Smooth muscle cell (in vitro differentiated cells): ENCODE measurements around the gene INPPL1. TPM values are rescaled to one million over a fixed set of nuclear protein-coding genes. Genes with fewer than 3 reads are reported as not detected.
"Not testable (repeated sequence)": the region's sequence is repeated elsewhere in the genome, so short reads cannot be mapped to it uniquely, and the experiment has no call there.

Experiments
- DNase-seq: peaks from one replicate; lab custom pipeline; 2025; ENCODE audit not compliant: unreplicated experiment; lab: John Stamatoyannopoulos, UW
- H2AFZ ChIP-seq: fragments of 200-600 bp; sonication (generic); 2 replicates; pipeline ENCODE4 v1.6.0; 2016; ENCODE audit warnings: antibody characterized with exemption, low read depth, mild to moderate bottlenecking
- H3F3A ChIP-seq: fragments of 200-600 bp; sonication (generic); 2 replicates; pipeline ENCODE4 v1.6.0; 2017; ENCODE audit warnings: antibody characterized with exemption, low read depth
- H3K27ac ChIP-seq: fragments of 200-600 bp; sonication (generic); 2 replicates; pipeline ENCODE4 v1.5.1; 2016; ENCODE audit warnings: low read depth, mild to moderate bottlenecking
- H3K27me3 ChIP-seq: fragments of 200-600 bp; sonication (generic); 2 replicates; pipeline ENCODE4 v1.6.1; 2016; ENCODE audit warnings: low read depth, mild to moderate bottlenecking
- H3K36me3 ChIP-seq: fragments of 200-600 bp; sonication (generic); 2 replicates; pipeline ENCODE4 v1.5.1; 2016; ENCODE audit warnings: low read depth
- H3K4me1 ChIP-seq: fragments of 200-600 bp; sonication (generic); 2 replicates; pipeline ENCODE4 v1.5.1; 2016; ENCODE audit warnings: low read depth
- H3K4me2 ChIP-seq: fragments of 200-600 bp; sonication (generic); 2 replicates; pipeline ENCODE4 v1.6.0; 2016; ENCODE audit warnings: mild to moderate bottlenecking
- H3K4me3 ChIP-seq: fragments of 200-600 bp; sonication (generic); 2 replicates; pipeline ENCODE4 v1.5.1; 2016; ENCODE audit warnings: mild to moderate bottlenecking
- H3K79me2 ChIP-seq: fragments of 200-600 bp; sonication (generic); 2 replicates; pipeline ENCODE4 v1.6.0; 2016; ENCODE audit warnings: low read depth, mild to moderate bottlenecking
- H3K9ac ChIP-seq: fragments of 200-600 bp; sonication (generic); 2 replicates; pipeline ENCODE4 v1.6.0; 2016; ENCODE audit warnings: low read depth
- H3K9me3 ChIP-seq: fragments of 200-600 bp; sonication (generic); replicated peaks from 2 replicates; pipeline ENCODE4 v1.5.1; 2016; ENCODE audit warnings: low read depth
- H4K20me1 ChIP-seq: fragments of 200-600 bp; sonication (generic); 2 replicates; pipeline ENCODE4 v1.6.0; 2016; ENCODE audit warnings: low read depth
- WGBS: methylation state at CpG from one replicate; pipeline ENCODE4 v1.1.7; 2016; ENCODE audit warnings: low lambda C conversion rate; 5-methylcytosine and 5-hydroxymethylcytosine counted together
- polyA plus RNA-seq: library from polyadenylated mRNA; unstranded; fragments of >200 nt; fragmentation: Nextera tagmentation; extraction: Ambion mirVana; gene quantifications from 2 replicates; pipeline ENCODE4 v1.2.1, GENCODE V29; 2016
- total RNA-seq: library from RNA; depleted of rRNA; stranded (reverse); fragments of >200 nt; gene quantifications from 2 replicates; pipeline ENCODE4 v1.2.3, GENCODE V29; 2014
- TF ChIP-seq, protein P1 (sequence below): fragments of 200-600 bp; sonication (generic); IDR thresholded peaks from 2 replicates; pipeline ENCODE4 v1.5.1; 2017; ENCODE audit warnings: borderline replicate concordance, mild to moderate bottlenecking, antibody characterized with exemption; ENCODE audit not compliant: insufficient read depth, poor library complexity, severe bottlenecking

The INPPL1 gene
- total and polyA plus RNA-seq, 2 experiments from 2014 or later = 71.6 to 95.6 TPM

DNA sequence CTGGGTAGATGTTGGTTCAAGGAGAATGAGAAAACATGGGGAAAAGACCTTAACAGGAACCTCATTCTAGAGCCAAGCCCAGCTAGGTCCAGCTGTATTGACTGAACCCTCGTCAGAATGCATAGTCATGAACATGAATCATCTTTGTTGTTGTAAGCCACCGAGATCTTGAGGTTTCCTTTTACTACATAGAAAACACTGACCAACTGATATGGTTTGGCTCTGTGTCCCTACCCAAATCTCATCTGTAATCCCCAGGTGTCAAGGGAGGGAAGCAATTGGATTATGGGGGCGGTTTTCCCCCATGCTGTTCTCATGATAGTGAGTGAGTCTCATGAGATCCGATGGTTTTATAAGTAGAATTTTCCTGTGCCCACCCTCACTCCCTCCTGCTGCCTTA lies 38.8 kb downstream of the INPPL1 start:
- H3K36me3 ChIP-seq = no peaks in the 10 kb centered on the region
- H3K9me3 ChIP-seq = no peaks in the 10 kb centered on the region
- H3F3A ChIP-seq = no peaks in the 10 kb centered on the region
- H3K9ac ChIP-seq = no peak overlapping the region
- H3K4me1 ChIP-seq = no peaks in the 10 kb centered on the region
- H3K4me3 ChIP-seq = no peak overlapping the region
- no peaks in the 10 kb centered on the region for H3K27me3 ChIP-seq
- no peak overlapping the region for H3K4me2 ChIP-seq
- H3K79me2 ChIP-seq = no peaks in the 10 kb centered on the region
- H3K27ac ChIP-seq = no peak overlapping the region
- H4K20me1 ChIP-seq = no peaks in the 10 kb centered on the region
- H2AFZ ChIP-seq = no peak overlapping the region
- WGBS = 46% methylated on average over 4 of the region's 4 CpGs
- TF ChIP-seq, protein P1, sequence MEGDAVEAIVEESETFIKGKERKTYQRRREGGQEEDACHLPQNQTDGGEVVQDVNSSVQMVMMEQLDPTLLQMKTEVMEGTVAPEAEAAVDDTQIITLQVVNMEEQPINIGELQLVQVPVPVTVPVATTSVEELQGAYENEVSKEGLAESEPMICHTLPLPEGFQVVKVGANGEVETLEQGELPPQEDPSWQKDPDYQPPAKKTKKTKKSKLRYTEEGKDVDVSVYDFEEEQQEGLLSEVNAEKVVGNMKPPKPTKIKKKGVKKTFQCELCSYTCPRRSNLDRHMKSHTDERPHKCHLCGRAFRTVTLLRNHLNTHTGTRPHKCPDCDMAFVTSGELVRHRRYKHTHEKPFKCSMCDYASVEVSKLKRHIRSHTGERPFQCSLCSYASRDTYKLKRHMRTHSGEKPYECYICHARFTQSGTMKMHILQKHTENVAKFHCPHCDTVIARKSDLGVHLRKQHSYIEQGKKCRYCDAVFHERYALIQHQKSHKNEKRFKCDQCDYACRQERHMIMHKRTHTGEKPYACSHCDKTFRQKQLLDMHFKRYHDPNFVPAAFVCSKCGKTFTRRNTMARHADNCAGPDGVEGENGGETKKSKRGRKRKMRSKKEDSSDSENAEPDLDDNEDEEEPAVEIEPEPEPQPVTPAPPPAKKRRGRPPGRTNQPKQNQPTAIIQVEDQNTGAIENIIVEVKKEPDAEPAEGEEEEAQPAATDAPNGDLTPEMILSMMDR = no peak
- DNase-seq = no peak

DNA sequence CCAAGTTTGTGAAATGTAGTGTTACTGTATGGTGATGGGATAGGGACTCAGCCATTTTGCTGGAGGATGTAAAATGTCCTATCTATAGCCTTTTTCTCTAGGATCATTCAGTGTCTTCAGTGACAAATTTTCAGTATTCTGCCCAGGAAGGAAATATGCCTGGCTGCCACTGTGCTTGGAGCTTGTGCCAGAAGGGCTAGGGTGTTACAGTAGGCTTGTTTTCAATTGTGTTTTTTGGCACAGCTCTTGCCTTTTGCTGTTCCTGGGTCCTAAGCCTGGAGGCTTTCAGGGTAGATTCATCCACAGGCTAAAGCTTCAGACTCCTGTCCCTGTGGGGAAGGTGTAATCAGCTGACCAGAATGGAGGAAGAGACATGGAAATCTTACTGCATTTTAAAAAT lies 41.4 kb downstream of the INPPL1 start:
- Histone ChIP-seq H3K27ac (no peak overlapping the region), H3F3A (no peaks in the 10 kb centered on the region), H4K20me1 (no peaks in the 10 kb centered on the region), H3K9me3 (no peaks in the 10 kb centered on the region), H3K4me2 (no peak overlapping the region), H3K4me1 (no peaks in the 10 kb centered on the region), H3K4me3 (no peak overlapping the region), H2AFZ (no peak overlapping the region), H3K36me3 (no peaks in the 10 kb centered on the region), H3K27me3 (peaks cover 7% of the 10 kb centered on the region), H3K79me2 (no peaks in the 10 kb centered on the region), H3K9ac (no peak overlapping the region)
- no peak for DNase-seq
- TF ChIP-seq, protein P1 = no peak

DNA sequence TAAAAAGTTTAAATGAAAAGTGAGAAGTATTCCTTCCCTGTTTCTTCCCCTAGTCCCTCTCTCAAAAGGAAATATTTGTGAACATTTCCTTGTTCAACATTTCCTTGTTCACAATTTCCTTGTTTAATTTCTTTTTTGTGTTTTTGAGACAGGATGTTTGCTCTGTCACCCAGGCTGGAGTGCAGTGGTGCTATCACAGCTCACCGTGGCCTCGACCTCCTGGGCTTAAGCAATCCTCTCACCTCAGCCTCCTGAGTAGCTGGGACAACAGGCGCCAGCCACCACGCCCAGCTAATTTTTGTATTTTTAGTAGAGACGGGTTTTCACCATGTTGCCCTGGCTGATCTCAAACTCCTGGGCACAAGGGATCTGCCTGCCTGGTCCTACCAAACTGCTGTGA lies 42.4 kb downstream of the INPPL1 start:
- H3K4me1 ChIP-seq, H3K4me3 ChIP-seq, H4K20me1 ChIP-seq, DNase-seq, H3K9ac ChIP-seq, H3F3A ChIP-seq, H3K4me2 ChIP-seq, H2AFZ ChIP-seq, H3K36me3 ChIP-seq, H3K9me3 ChIP-seq, H3K27ac ChIP-seq, H3K79me2 ChIP-seq: not testable (repeated sequence)
- 86% methylated on average over 5 of the region's 5 CpGs for WGBS
- peaks cover 13% of the 10 kb centered on the region for H3K27me3 ChIP-seq

DNA sequence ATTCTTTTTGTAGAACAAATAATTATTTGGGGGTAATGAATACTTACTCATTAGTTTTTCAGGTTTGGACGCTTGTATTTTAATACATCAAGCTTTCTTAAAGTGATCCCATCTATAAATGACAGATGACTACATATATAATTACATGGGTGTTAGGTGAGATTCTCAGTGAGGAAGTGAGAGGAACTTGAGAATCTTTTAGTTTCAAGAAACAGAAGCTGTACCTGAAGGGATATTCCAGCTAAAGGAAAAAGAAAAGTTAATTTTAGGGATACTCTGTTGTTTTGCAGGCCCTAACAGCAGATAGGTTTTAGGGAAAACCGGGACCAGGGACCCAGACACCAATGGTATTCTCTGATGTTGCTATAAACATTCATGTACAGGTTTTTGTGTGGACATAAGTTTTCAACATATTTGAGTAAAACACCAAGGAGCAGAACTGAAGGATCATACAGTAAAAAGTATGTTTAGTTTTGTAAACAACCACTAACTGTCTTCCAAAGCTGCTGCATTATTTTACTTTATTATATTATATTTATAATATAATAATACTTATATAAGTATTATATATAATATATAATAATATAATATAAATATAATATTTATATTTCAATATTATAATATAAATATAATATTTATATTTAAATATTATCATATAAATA lies 43.5 kb downstream of the INPPL1 start:
- no peak for DNase-seq
- no peak overlapping the region for H3K4me3 ChIP-seq
- H4K20me1 ChIP-seq = no peaks in the 10 kb centered on the region
- H2AFZ ChIP-seq = no peak overlapping the region
- 82% methylated on average over 2 of the region's 2 CpGs for WGBS
- no peaks in the 10 kb centered on the region for H3K4me1 ChIP-seq
- no peak overlapping the region for H3K27ac ChIP-seq
- H3K79me2 ChIP-seq = no peaks in the 10 kb centered on the region
- no peak overlapping the region for H3K4me2 ChIP-seq
- TF ChIP-seq, protein P1 = no peak
- H3K9ac ChIP-seq = no peak overlapping the region
- H3K9me3 ChIP-seq = no peaks in the 10 kb centered on the region
- H3K36me3 ChIP-seq = no peaks in the 10 kb centered on the region
- peaks cover 13% of the 10 kb centered on the region for H3K27me3 ChIP-seq
- no peaks in the 10 kb centered on the region for H3F3A ChIP-seq
